Activated CD4-positive, alpha-beta T cell treated with anti-CD3 and anti-CD28 coated beads, Interleukin-2, amount 50 U/mL, for 1 hour (primary cell): Measurements from ENCODE around the gene BTNL8.

Experiments
- DNase-seq: peaks from one replicate; pipeline ENCODE4 v3.0.0-alpha.2; 2020

The BTNL8 gene

GRCh38 chr5:180970336-180970735 lies 71.4 kb downstream of the BTNL8 start:
- no peak for DNase-seq

GRCh38 chr5:180970875-180971274 lies 71.9 kb downstream of the BTNL8 start:
- no peak for DNase-seq

GRCh38 chr5:180974612-180975315 lies 75.8 kb downstream of the BTNL8 start:
- no peak for DNase-seq

GRCh38 chr5:180975338-180975737 lies 76.4 kb downstream of the BTNL8 start:
- no peak for DNase-seq

- no peak for DNase-seq
Measured at GRCh38 chr5:180976518-180976917, 77.6 kb downstream of the BTNL8 start.

- DNase-seq: no peak
Measured at GRCh38 chr5:180977852-180978251, 78.9 kb downstream of the BTNL8 start.

GRCh38 chr5:180982008-180982741 lies 83.2 kb downstream of the BTNL8 start:
- no peak for DNase-seq

GRCh38 chr5:180988016-180988415 lies 89.1 kb downstream of the BTNL8 start:
- DNase-seq: no peak

GRCh38 chr5:180988592-180988991 lies 89.6 kb downstream of the BTNL8 start, which contains the start of gene BTNL3:
Gene BTNL3 (plus strand): TSS chr5:180988846. CDS start chr5:180989029, 183 bp downstream.
- no peak for DNase-seq

GRCh38 chr5:180990086-180990881 lies 91.3 kb downstream of the BTNL8 start:
- no peak for DNase-seq

GRCh38 chr5:180990882-180991242 lies 91.9 kb downstream of the BTNL8 start:
- no peak for DNase-seq
